BLaER1 (cell line): ENCODE measurements around the gene CORO2B.
A peak's percentile ranks its signal among the peaks of the same experiment; 100 is the strongest.

Source experiments
- H3K27ac ChIP-seq: shearing (Covaris generic); formaldehyde crosslinking; 2 replicates; pipeline ENCODE4 v1.8.1; 2022
- H3K27me3 ChIP-seq: shearing (Covaris generic); formaldehyde crosslinking; 2 replicates; pipeline ENCODE4 v1.8.1; 2022
- H3K36me3 ChIP-seq: shearing (Covaris generic); formaldehyde crosslinking; 2 replicates; pipeline ENCODE4 v1.8.1; 2022
- H3K4me1 ChIP-seq: shearing (Covaris generic); formaldehyde crosslinking; 2 replicates; pipeline ENCODE4 v1.8.1; 2022
- H3K4me2 ChIP-seq: shearing (Covaris generic); formaldehyde crosslinking; 2 replicates; pipeline ENCODE4 v1.8.1; 2022
- H3K4me3 ChIP-seq: shearing (Covaris generic); formaldehyde crosslinking; 2 replicates; pipeline ENCODE4 v1.8.1; 2022
- H3K9ac ChIP-seq: shearing (Covaris generic); formaldehyde crosslinking; 2 replicates; pipeline ENCODE4 v1.8.1; 2022
- H3K9me3 ChIP-seq: shearing (Covaris generic); formaldehyde crosslinking; 2 replicates; pipeline ENCODE4 v1.8.1; 2022
- H4K20me1 ChIP-seq: shearing (Covaris generic); formaldehyde crosslinking; 2 replicates; pipeline ENCODE4 v1.8.1; 2022
- Cebpa-rat ChIP-seq: shearing (Covaris generic); IDR thresholded peaks from 2 replicates; pipeline ENCODE4 v1.8.1; 2022

CORO2B gene

DNA sequence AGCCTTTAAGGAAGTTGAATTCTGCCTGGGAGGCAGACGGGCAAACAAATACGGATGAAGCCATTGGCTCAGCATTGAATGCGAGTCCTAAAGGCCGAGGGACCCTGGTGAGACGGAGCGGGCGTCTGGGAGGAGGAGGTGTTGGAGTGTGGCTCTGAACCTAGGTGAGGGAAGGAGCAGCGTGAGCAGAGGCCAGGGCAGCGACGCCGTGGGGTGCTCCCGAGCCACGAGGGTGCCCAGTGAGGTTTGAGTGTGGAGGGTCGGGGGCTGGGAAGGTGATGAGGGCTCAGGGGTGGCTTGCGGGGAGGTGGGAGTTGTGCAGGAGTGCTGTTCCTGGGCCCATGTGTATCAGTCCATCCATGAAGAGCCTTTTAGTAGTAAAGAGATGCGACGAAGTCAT is 17.0 kb downstream of the CORO2B start:
- H3K27me3 ChIP-seq = no peaks in the 10 kb centered on the region
- peak overlapping the region; percentile 37; the same call in 1 of the 2 replicates for H3K27ac ChIP-seq
- peak overlapping the region; percentile 66 for H3K4me2 ChIP-seq
- H3K36me3 ChIP-seq = no peaks in the 10 kb centered on the region
- peaks cover 94% of the 10 kb centered on the region for H3K4me1 ChIP-seq
- TF ChIP-seq Cebpa-rat = no peak
- no peak overlapping the region for H3K9ac ChIP-seq
- H3K4me3 ChIP-seq = no peak overlapping the region
- peaks cover 42% of the 10 kb centered on the region; the same call in 1 of the 2 replicates for H4K20me1 ChIP-seq
- no peaks in the 10 kb centered on the region for H3K9me3 ChIP-seq

GRCh38 chr15:68596691-68597090 is 17.9 kb downstream of the CORO2B start:
- H3K27ac ChIP-seq = no peak overlapping the region

GRCh38 chr15:68597581-68597980 is 18.8 kb downstream of the CORO2B start:
- no peaks in the 10 kb centered on the region for H3K36me3 ChIP-seq
- peaks cover 28% of the 10 kb centered on the region; the same call in 1 of the 2 replicates for H4K20me1 ChIP-seq
- peaks cover 98% of the 10 kb centered on the region for H3K4me1 ChIP-seq
- no peak for TF ChIP-seq Cebpa-rat
- no peaks in the 10 kb centered on the region for H3K9me3 ChIP-seq
- H3K4me2 ChIP-seq = peak overlapping the region; percentile 77; the same call in 1 of the 2 replicates
- H3K4me3 ChIP-seq = no peak overlapping the region
- H3K27ac ChIP-seq = no peak overlapping the region
- no peak overlapping the region for H3K9ac ChIP-seq
- no peaks in the 10 kb centered on the region for H3K27me3 ChIP-seq

More at GRCh38 chr15:68596691-68597090, 17.9 kb downstream of the CORO2B start:
- peaks cover 32% of the 10 kb centered on the region; the same call in 1 of the 2 replicates for H4K20me1 ChIP-seq
- TF ChIP-seq Cebpa-rat = no peak
- no peaks in the 10 kb centered on the region for H3K9me3 ChIP-seq
- H3K27me3 ChIP-seq = no peaks in the 10 kb centered on the region
- no peak overlapping the region for H3K9ac ChIP-seq
- no peak overlapping the region for H3K4me2 ChIP-seq
- H3K4me3 ChIP-seq = no peak overlapping the region
- no peaks in the 10 kb centered on the region for H3K36me3 ChIP-seq
- H3K4me1 ChIP-seq = peaks cover 94% of the 10 kb centered on the region

- H3K36me3 ChIP-seq = no peaks in the 10 kb centered on the region
- H3K9ac ChIP-seq = peak overlapping the region; percentile 8; the same call in 1 of the 2 replicates
- peaks cover 96% of the 10 kb centered on the region for H3K4me1 ChIP-seq
- TF ChIP-seq Cebpa-rat = no peak
- H3K4me2 ChIP-seq = peak overlapping the region; percentile 77
- no peaks in the 10 kb centered on the region for H3K9me3 ChIP-seq
- no peak overlapping the region for H3K4me3 ChIP-seq
- H4K20me1 ChIP-seq = peaks cover 28% of the 10 kb centered on the region; the same call in 1 of the 2 replicates
- peak overlapping the region; percentile 52 for H3K27ac ChIP-seq
- H3K27me3 ChIP-seq = no peaks in the 10 kb centered on the region
These were observed 19.7 kb downstream of the CORO2B start for GRCh38 chr15:68598171-68599152.

DNA sequence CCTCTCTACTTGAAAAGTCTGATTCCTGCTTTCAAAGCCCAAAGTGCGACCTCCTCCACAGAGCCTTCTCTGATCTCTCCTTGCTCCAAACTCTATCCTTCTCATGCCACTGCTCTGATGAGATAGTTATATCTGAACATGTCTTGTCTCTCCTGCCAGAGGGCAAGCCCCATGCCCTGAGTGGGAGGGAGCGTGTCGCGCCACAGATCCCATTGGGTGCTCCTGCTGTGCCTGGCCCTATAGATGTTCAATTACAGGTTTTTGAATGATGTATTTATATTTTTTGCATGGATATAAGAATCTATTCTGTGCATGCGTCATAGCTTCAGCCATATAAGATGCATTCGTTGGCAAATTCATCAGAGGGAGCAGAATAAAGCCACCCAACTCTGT is 20.4 kb downstream of the CORO2B start:
- peaks cover 89% of the 10 kb centered on the region for H3K4me1 ChIP-seq
- no peaks in the 10 kb centered on the region for H3K9me3 ChIP-seq
- H3K27me3 ChIP-seq = no peaks in the 10 kb centered on the region
- H4K20me1 ChIP-seq = peaks cover 21% of the 10 kb centered on the region; the same call in 1 of the 2 replicates
- peak overlapping the region; percentile 77 for H3K4me2 ChIP-seq
- no peaks in the 10 kb centered on the region for H3K36me3 ChIP-seq
- TF ChIP-seq Cebpa-rat = no peak
- no peak overlapping the region for H3K4me3 ChIP-seq
- peak overlapping the region; percentile 52; the same call in 1 of the 2 replicates for H3K27ac ChIP-seq
- 0 out of 2 replicates have a peak overlapping the region, but pooled peaks have one; percentile 8 for H3K9ac ChIP-seq

- H3K4me1 ChIP-seq = peaks cover 84% of the 10 kb centered on the region
- 0 out of 2 replicates have a peak, but pooled peaks cover 17% of the 10 kb centered on the region for H4K20me1 ChIP-seq
- no peak for TF ChIP-seq Cebpa-rat
- 0 out of 2 replicates have a peak overlapping the region, but pooled peaks have one; percentile 52 for H3K27ac ChIP-seq
- peak overlapping the region; percentile 77 for H3K4me2 ChIP-seq
- H3K36me3 ChIP-seq = no peaks in the 10 kb centered on the region
- no peaks in the 10 kb centered on the region for H3K27me3 ChIP-seq
- no peak overlapping the region for H3K9ac ChIP-seq
- H3K4me3 ChIP-seq = no peak overlapping the region
- no peaks in the 10 kb centered on the region for H3K9me3 ChIP-seq
These were observed 20.8 kb downstream of the CORO2B start for GRCh38 chr15:68599560-68600071.

- H3K9ac ChIP-seq = no peak overlapping the region
- peak overlapping the region; percentile 77 for H3K4me2 ChIP-seq
- H3K27ac ChIP-seq = no peak overlapping the region
- no peaks in the 10 kb centered on the region for H3K27me3 ChIP-seq
- H3K9me3 ChIP-seq = peaks cover 8% of the 10 kb centered on the region
- no peak for TF ChIP-seq Cebpa-rat
- H4K20me1 ChIP-seq = 0 out of 2 replicates have a peak, but pooled peaks cover 17% of the 10 kb centered on the region
- peaks cover 8% of the 10 kb centered on the region; the same call in 1 of the 2 replicates for H3K36me3 ChIP-seq
- H3K4me1 ChIP-seq = peaks cover 68% of the 10 kb centered on the region
- H3K4me3 ChIP-seq = no peak overlapping the region
These were observed 22.7 kb downstream of the CORO2B start for GRCh38 chr15:68601206-68602197.

DNA sequence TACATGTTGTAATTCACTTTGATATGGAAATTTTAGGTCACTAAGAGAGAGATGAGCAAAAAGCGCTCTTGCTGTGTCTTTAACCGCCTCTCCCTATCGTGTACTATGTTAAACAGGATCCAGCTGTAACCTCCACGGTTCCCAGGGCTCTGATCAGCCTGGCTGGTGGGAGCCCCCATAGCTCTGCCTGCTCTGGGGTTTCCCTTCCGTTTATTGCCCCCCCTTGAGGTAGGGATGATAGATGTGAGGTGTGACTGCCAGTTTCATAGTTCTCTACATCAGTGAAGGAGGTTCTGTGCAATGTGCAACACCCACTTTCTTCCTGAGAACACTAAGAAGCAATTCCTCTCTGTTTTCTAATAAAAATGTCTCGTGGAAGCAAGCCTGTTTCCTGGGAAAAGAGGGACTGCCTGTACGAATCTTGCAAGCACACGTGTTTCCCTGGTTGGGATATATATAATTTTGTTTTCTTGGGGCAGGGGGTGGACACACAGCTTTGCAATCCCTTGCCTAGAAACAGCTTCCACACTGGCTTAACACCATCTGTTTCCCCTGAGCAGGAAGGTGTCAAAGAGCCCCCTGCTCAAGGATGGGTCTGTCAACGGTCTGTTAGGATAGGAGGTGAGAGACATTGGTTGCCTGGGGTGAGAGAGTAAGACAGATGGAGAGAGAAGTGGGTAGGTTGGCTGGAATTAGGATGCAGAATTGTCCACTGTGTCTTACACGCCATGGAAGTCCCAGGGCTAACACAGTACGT is 23.8 kb downstream of the CORO2B start:
- H3K9ac ChIP-seq = no peak overlapping the region
- H3K27ac ChIP-seq = no peak overlapping the region
- H3K4me1 ChIP-seq = peaks cover 66% of the 10 kb centered on the region

More for the DNA sequence above, 23.8 kb downstream of the CORO2B start:
- peaks cover 15% of the 10 kb centered on the region for H3K9me3 ChIP-seq
- H4K20me1 ChIP-seq = 0 out of 2 replicates have a peak, but pooled peaks cover 12% of the 10 kb centered on the region
- H3K27me3 ChIP-seq = no peaks in the 10 kb centered on the region
- H3K4me2 ChIP-seq = peak overlapping the region; percentile 77
- no peak for TF ChIP-seq Cebpa-rat
- H3K4me3 ChIP-seq = no peak overlapping the region
- H3K36me3 ChIP-seq = peaks cover 11% of the 10 kb centered on the region; the same call in 1 of the 2 replicates
